Gastroesophageal sphincter (tissue), 4 donors: ENCODE measurements around the gene PPP2R5C. TPM values are rescaled to one million over a fixed set of nuclear protein-coding genes. Genes with fewer than 3 reads are reported as not detected.

Experiments used
- ATAC-seq: fragments of 150-250 bp; one replicate; pipeline ENCODE4 v1.9.1; 2016; ENCODE audit warnings: mild to moderate bottlenecking, moderate library complexity
- H3K27ac ChIP-seq, 4 donors: fragments of 200-600 bp; sonication (generic) in 3 of 4; 1 replicate in 3 of 4; 2 replicates in 1 of 4; pipeline ENCODE4 v1.5.1; 2016 to 2019
- H3K27me3 ChIP-seq: fragments of 200-600 bp; sonication (generic); one replicate; pipeline ENCODE4 v1.5.1; 2019
- H3K36me3 ChIP-seq, 2 donors: fragments of 200-600 bp; sonication (generic); one replicate each; pipeline ENCODE4 v1.5.1; 2019; ENCODE audit warnings: control low read depth in 1 of 2
- H3K4me1 ChIP-seq, 3 donors: fragments of 200-600 bp; sonication (generic); 1 replicate in 2 of 3; 2 replicates in 1 of 3; pipeline ENCODE4 v1.5.1; 2016 to 2019; ENCODE audit warnings: control low read depth in 2 of 3
- H3K4me3 ChIP-seq, 2 donors: fragments of 200-600 bp; sonication (generic); one replicate each; pipeline ENCODE4 v1.5.1; 2019; ENCODE audit warnings: mild to moderate bottlenecking in 1 of 2, moderate library complexity in 1 of 2
- H3K9me3 ChIP-seq, 3 donors: fragments of 200-600 bp; sonication (generic); one replicate each; pipeline ENCODE4 v1.5.1; 2017 to 2019; ENCODE audit warnings: control low read depth in 2 of 3
- CTCF ChIP-seq, 4 experiments: fragments of 200-600 bp in 2 of 4; fragments of 450-650 bp in 2 of 4; sonication (generic) in 1 of 4; IDR thresholded peaks; one replicate each; pipeline ENCODE4 v1.5.1; 2017 to 2019; ENCODE audit warnings: antibody characterized with exemption in 4 of 4, mild to moderate bottlenecking in 2 of 4, moderate library complexity in 2 of 4
- EP300 ChIP-seq: sonication (generic); formaldehyde crosslinking; IDR thresholded peaks from one replicate; pipeline ENCODE4 v1.6.1; 2017; ENCODE audit warnings: antibody characterized with exemption, mild to moderate bottlenecking
- POLR2A ChIP-seq, 2 donors: fragments of 450-650 bp; IDR thresholded peaks; one replicate each; pipeline ENCODE4 v1.6.1; 2017; ENCODE audit warnings: antibody characterized with exemption in 2 of 2, mild to moderate bottlenecking in 2 of 2, moderate library complexity in 1 of 2
- POLR2AphosphoS5 ChIP-seq: sonication (generic); formaldehyde crosslinking; IDR thresholded peaks from one replicate; pipeline ENCODE4 v1.6.1; 2017; ENCODE audit warnings: antibody characterized with exemption
- WGBS, 2 donors: methylation state at CpG; one replicate each; pipeline ENCODE4 v1.1.5; 2018; ENCODE audit warnings: low coverage in 1 of 2; 5-methylcytosine and 5-hydroxymethylcytosine counted together
- total RNA-seq, 4 donors: library from RNA; depleted of rRNA; stranded (reverse); fragments of >200 nt; gene quantifications; one replicate each; pipeline ENCODE4 v1.1.0, GENCODE V29; 2016

The PPP2R5C gene
- total RNA-seq, 4 donors from 2014 or later, result 123 to 199 (median 131) TPM

- Histone ChIP-seq H3K9me3 (no peaks in the 10 kb centered on the region), H3K4me3 (no peak overlapping the region), H3K27ac (no peak overlapping the region), H3K27me3 (no peaks in the 10 kb centered on the region), H3K4me1 (peaks cover 0 to 56% (median 0%) of the 10 kb centered on the region in 3 donors), H3K36me3 (peaks cover 0 to 10% of the 10 kb centered on the region in 2 donors)
- ATAC-seq, result no peak
- WGBS, 2 donors, result 67 to 81% methylated on average over 1 to 3 of the region's 3 CpGs
- TF ChIP-seq EP300 (no peak), POLR2A (IDR thresholded peaks at IDR 0.05) (no peak), CTCF (IDR thresholded peaks at IDR 0.05) (no peak), POLR2AphosphoS5 (no peak)
These were observed 83.2 kb downstream of the PPP2R5C start for GRCh38 chr14:101844751-101845150.

DNA sequence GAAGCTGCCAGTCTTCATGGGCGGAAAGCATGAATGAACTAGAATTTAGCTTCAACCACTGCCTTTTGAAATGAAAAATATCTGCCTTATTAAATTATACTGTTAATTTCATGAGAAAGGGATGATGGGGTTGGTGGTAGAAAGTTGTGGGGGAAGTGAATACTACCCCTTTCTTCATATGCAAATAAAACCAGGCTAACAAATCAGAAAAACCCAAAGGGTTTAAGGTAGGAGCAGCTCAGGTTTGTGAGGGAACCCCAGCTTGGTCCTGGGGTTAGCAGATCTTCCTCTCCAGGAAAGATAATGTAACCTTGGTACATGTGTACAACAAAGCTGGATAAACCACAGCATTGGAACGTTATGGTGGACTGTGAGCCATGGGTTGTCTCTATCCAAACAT lies 84.0 kb downstream of the PPP2R5C start:
- ATAC-seq, result no peak
- no peak overlapping the region for H3K27ac ChIP-seq
- whole genome bisulfite sequencing, 2 donors, result 20 to 80% methylated on average over 1 to 2 of the region's 2 CpGs

GRCh38 chr14:101845896-101846295 lies 84.4 kb downstream of the PPP2R5C start:
- Histone ChIP-seq H3K36me3 (peaks cover 0 to 10% of the 10 kb centered on the region in 2 donors), H3K27ac (no peak overlapping the region), H3K4me3 (no peak overlapping the region), H3K27me3 (no peaks in the 10 kb centered on the region), H3K4me1 (peaks cover 0 to 52% (median 0%) of the 10 kb centered on the region in 3 donors), H3K9me3 (no peaks in the 10 kb centered on the region)
- TF ChIP-seq EP300 (no peak), CTCF (IDR thresholded peaks at IDR 0.05) (no peak), POLR2AphosphoS5 (no peak), POLR2A (IDR thresholded peaks at IDR 0.05) (no peak)
- 85% methylated on average over 2 of the region's 10 CpGs; no CpG with 5 or more reads in 1 of the 2 donors for WGBS, 2 donors
- ATAC-seq, result no peak

More for the DNA sequence above, 84.0 kb downstream of the PPP2R5C start:
- Histone ChIP-seq H3K4me1 (peaks cover 0 to 54% (median 0%) of the 10 kb centered on the region in 3 donors), H3K4me3 (no peak overlapping the region), H3K36me3 (peaks cover 0 to 10% of the 10 kb centered on the region in 2 donors), H3K27me3 (no peaks in the 10 kb centered on the region), H3K9me3 (no peaks in the 10 kb centered on the region)
- TF ChIP-seq POLR2A (IDR thresholded peaks at IDR 0.05) (no peak), CTCF (IDR thresholded peaks at IDR 0.05) (no peak), POLR2AphosphoS5 (no peak), EP300 (no peak)

DNA sequence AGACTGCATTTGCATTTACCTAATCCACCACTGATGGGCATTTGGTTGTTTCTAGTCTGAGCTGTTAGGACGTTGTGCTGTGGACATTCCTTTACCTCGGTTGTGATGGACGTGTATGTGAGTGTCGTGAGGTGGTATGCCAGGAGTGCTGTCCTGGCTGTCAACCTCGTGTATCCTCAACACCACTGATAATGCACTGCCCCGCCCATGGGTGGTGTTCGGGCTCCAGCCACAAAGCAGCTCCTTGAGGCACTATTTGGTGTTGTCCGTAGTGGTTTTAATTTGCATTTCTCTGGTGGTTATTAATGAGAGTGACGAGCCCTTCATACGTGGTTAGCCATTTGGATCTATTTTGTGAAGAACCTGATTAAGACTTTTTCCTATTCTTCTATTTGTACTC lies 87.6 kb downstream of the PPP2R5C start:
- Histone ChIP-seq H3K9me3 (no peaks in the 10 kb centered on the region), H3K27ac (no peak overlapping the region), H3K4me1 (peaks cover 0 to 56% (median 7%) of the 10 kb centered on the region in 3 donors), H3K4me3 (no peak overlapping the region), H3K36me3 (peaks cover 0 to 9% of the 10 kb centered on the region in 2 donors), H3K27me3 (no peaks in the 10 kb centered on the region)
- 46 to 54% methylated on average over 6 to 10 of the region's 10 CpGs for WGBS, 2 donors
- ATAC-seq, result no peak
- no peak for TF ChIP-seq EP300
- no peak for TF ChIP-seq POLR2A (IDR thresholded peaks at IDR 0.05)
- no peak for TF ChIP-seq POLR2AphosphoS5
- TF ChIP-seq CTCF (IDR thresholded peaks at IDR 0.05), result no peak

DNA sequence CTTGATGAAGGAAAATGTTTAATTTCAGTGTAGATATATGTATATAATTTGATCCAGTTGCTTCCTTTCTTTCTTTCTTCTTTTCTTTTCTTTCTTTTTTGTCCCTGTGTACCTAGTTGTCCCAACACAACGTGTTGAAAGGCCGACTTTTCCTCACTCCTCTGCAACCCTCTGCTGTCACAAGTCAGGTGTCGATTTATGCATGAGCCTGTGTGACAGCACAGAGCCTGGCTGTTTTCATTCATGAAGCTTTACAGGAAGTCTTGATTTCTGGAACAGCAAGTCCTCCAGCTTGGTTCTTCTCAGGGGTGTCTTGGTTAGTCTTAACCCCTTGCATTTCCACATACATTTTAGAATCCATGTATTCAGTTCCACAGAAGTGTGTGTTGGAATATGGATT lies 88.1 kb downstream of the PPP2R5C start:
- Histone ChIP-seq H3K36me3 (peaks cover 0 to 4% of the 10 kb centered on the region in 2 donors), H3K27ac (no peak overlapping the region), H3K9me3 (no peaks in the 10 kb centered on the region), H3K4me1 (peaks cover 0 to 56% (median 11%) of the 10 kb centered on the region in 3 donors), H3K27me3 (no peaks in the 10 kb centered on the region), H3K4me3 (no peak overlapping the region)
- no peak for ATAC-seq
- no peak for TF ChIP-seq CTCF (IDR thresholded peaks at IDR 0.05)
- TF ChIP-seq POLR2A (IDR thresholded peaks at IDR 0.05), result no peak
- 40 to 46% methylated on average over 1 to 2 of the region's 3 CpGs for WGBS, 2 donors
